Epithelial cell of proximal tubule (primary cell): ENCODE measurements around the gene CRYGS. TPM values are rescaled to one million over a fixed set of nuclear protein-coding genes. Genes with fewer than 3 reads are reported as not detected.

Source experiments
- DNase-seq: peaks from one replicate; pipeline ENCODE4 v3.0.0-alpha.2; 2011; ENCODE audit warnings: low read depth
- H3K4me3 ChIP-seq: 2 replicates; pipeline ENCODE4 v1.5.1; 2011; ENCODE audit warnings: low read depth, mild to moderate bottlenecking, low read length
- CTCF ChIP-seq: conservative IDR thresholded peaks from 2 replicates; pipeline ENCODE4 v1.5.1; 2012; ENCODE audit warnings: low read depth, mild to moderate bottlenecking, low read length
- total RNA-seq: library from RNA; depleted of rRNA; stranded (reverse); fragments of >200 nt; gene quantifications from 2 replicates; pipeline ENCODE4 v1.2.3, GENCODE V29; 2015

Gene CRYGS
- total RNA-seq, 1 donor from 2014 or later: not detected

- no peak for DNase-seq
- TF ChIP-seq CTCF: no peak
These were observed 25.0 kb downstream of the CRYGS start for GRCh38 chr3:186519021-186519658.

GRCh38 chr3:186517218-186517617 lies 27.0 kb downstream of the CRYGS start:
- no peak for TF ChIP-seq CTCF
- no peak overlapping the region for H3K4me3 ChIP-seq
- no peak for DNase-seq

More at GRCh38 chr3:186519021-186519658, 25.0 kb downstream of the CRYGS start:
- no peak overlapping the region for H3K4me3 ChIP-seq

GRCh38 chr3:186516646-186517045 lies 27.5 kb downstream of the CRYGS start:
- H3K4me3 ChIP-seq: no peak overlapping the region
- no peak for TF ChIP-seq CTCF
- DNase-seq: no peak

GRCh38 chr3:186515125-186515524 lies 29.1 kb downstream of the CRYGS start:
- no peak overlapping the region for H3K4me3 ChIP-seq
- no peak for TF ChIP-seq CTCF
- no peak for DNase-seq

- TF ChIP-seq CTCF: peak; percentile 60
- no peak for DNase-seq
- H3K4me3 ChIP-seq: no peak overlapping the region
These were observed 29.7 kb downstream of the CRYGS start for GRCh38 chr3:186514296-186515002.

GRCh38 chr3:186513386-186513785 lies 30.8 kb downstream of the CRYGS start:
- TF ChIP-seq CTCF: no peak
- no peak overlapping the region for H3K4me3 ChIP-seq
- DNase-seq: no peak
